ENCODE results near the gene CPT1B.

Gene CPT1B

GRCh38 chr22:50530877-50531545 is 47.2 kb downstream of the CPT1B start:
- H3K36me3 ChIP-seq (ENCODE audit: insufficient read depth, insufficient read length, low read length), result no peaks in the 10 kb centered on the region
- H3K4me1 ChIP-seq (ENCODE audit: insufficient read depth, insufficient read length), result peaks cover 4% of the 10 kb centered on the region
- DNase-seq (ENCODE audit: low read depth, low spot score), result no peak
- H3K4me3 ChIP-seq (ENCODE audit: insufficient read length, low read depth), result peak overlapping the region; percentile 49
- peak overlapping the region; percentile 86 for H3K9ac ChIP-seq (ENCODE audit: insufficient read length, low read depth)
- no peaks in the 10 kb centered on the region for H3K27me3 ChIP-seq (ENCODE audit: insufficient read depth, insufficient read length)
- TF ChIP-seq ZNF274 (IDR thresholded peaks at IDR 0.05; ENCODE audit: low read depth, low read length) (no peak), YY1 (IDR thresholded peaks at IDR 0.05; ENCODE audit: insufficient read depth, insufficient read length) (no peak), SUZ12 (IDR thresholded peaks at IDR 0.05; ENCODE audit: extremely low read depth, insufficient read depth, insufficient read length) (no peak)
- H3K9me3 ChIP-seq (ENCODE audit: insufficient read depth, low read length), result no peaks in the 10 kb centered on the region

- Histone ChIP-seq H3K4me1 (ENCODE audit: insufficient read depth, insufficient read length) (peaks cover 4% of the 10 kb centered on the region), H3K4me3 (ENCODE audit: insufficient read length, low read depth) (peak overlapping the region; percentile 49), H3K36me3 (ENCODE audit: insufficient read depth, insufficient read length, low read length) (no peaks in the 10 kb centered on the region), H3K9ac (ENCODE audit: insufficient read length, low read depth) (peak overlapping the region; percentile 86), H3K9me3 (ENCODE audit: insufficient read depth, low read length) (no peaks in the 10 kb centered on the region), H3K27me3 (ENCODE audit: insufficient read depth, insufficient read length) (no peaks in the 10 kb centered on the region)
- DNase-seq (ENCODE audit: low read depth, low spot score), result no peak
- no peak for TF ChIP-seq ZNF274 (IDR thresholded peaks at IDR 0.05; ENCODE audit: low read depth, low read length)
- no peak for TF ChIP-seq SUZ12 (IDR thresholded peaks at IDR 0.05; ENCODE audit: extremely low read depth, insufficient read depth, insufficient read length)
Measured at GRCh38 chr22:50530580-50530876, 47.7 kb downstream of the CPT1B start.

- Histone ChIP-seq H3K4me1 (ENCODE audit: insufficient read depth, insufficient read length) (peaks cover 4% of the 10 kb centered on the region), H3K27me3 (ENCODE audit: insufficient read depth, insufficient read length) (no peaks in the 10 kb centered on the region), H3K4me3 (ENCODE audit: insufficient read length, low read depth) (peak within 1 kb of the TSS; percentile 49), H3K9me3 (ENCODE audit: insufficient read depth, low read length) (no peaks in the 10 kb centered on the region), H3K9ac (ENCODE audit: insufficient read length, low read depth) (peak within 1 kb of the TSS; percentile 86), H3K36me3 (ENCODE audit: insufficient read depth, insufficient read length, low read length) (no peaks in the 10 kb centered on the region)
- no peak for TF ChIP-seq YY1 (IDR thresholded peaks at IDR 0.05; ENCODE audit: insufficient read depth, insufficient read length)
- no peak for TF ChIP-seq SUZ12 (IDR thresholded peaks at IDR 0.05; ENCODE audit: extremely low read depth, insufficient read depth, insufficient read length)
- no peak for DNase-seq (ENCODE audit: low read depth, low spot score)
Measured at GRCh38 chr22:50529897-50530579, 48.2 kb downstream of the CPT1B start, which contains the start of gene TYMP. Gene TYMP (minus strand): TSS chr22:50530012. CDS start chr22:50529709, 303 bp downstream.

- Histone ChIP-seq H3K27me3 (ENCODE audit: insufficient read depth, insufficient read length) (no peaks in the 10 kb centered on the region), H3K9ac (ENCODE audit: insufficient read length, low read depth) (no peak overlapping the region), H3K4me3 (ENCODE audit: insufficient read length, low read depth) (peak overlapping the region; percentile 4), H3K36me3 (ENCODE audit: insufficient read depth, insufficient read length, low read length) (peaks cover 2% of the 10 kb centered on the region), H3K4me1 (ENCODE audit: insufficient read depth, insufficient read length) (peaks cover 6% of the 10 kb centered on the region), H3K9me3 (ENCODE audit: insufficient read depth, low read length) (no peaks in the 10 kb centered on the region)
- TF ChIP-seq YY1 (IDR thresholded peaks at IDR 0.05; ENCODE audit: insufficient read depth, insufficient read length), result no peak
- DNase-seq (ENCODE audit: low read depth, low spot score), result no peak
Measured at GRCh38 chr22:50529416-50529896, 48.8 kb downstream of the CPT1B start.

GRCh38 chr22:50528682-50529415 is 49.4 kb downstream of the CPT1B start:
- no peak overlapping the region for H3K4me3 ChIP-seq (ENCODE audit: insufficient read length, low read depth)
- no peak overlapping the region for H3K9ac ChIP-seq (ENCODE audit: insufficient read length, low read depth)
- peaks cover 8% of the 10 kb centered on the region for H3K36me3 ChIP-seq (ENCODE audit: insufficient read depth, insufficient read length, low read length)
- peaks cover 9% of the 10 kb centered on the region for H3K4me1 ChIP-seq (ENCODE audit: insufficient read depth, insufficient read length)
- TF ChIP-seq YY1 (IDR thresholded peaks at IDR 0.05; ENCODE audit: insufficient read depth, insufficient read length), result no peak
- TF ChIP-seq ZNF274 (IDR thresholded peaks at IDR 0.05; ENCODE audit: low read depth, low read length), result no peak
- TF ChIP-seq SUZ12 (IDR thresholded peaks at IDR 0.05; ENCODE audit: extremely low read depth, insufficient read depth, insufficient read length), result no peak
- no peaks in the 10 kb centered on the region for H3K27me3 ChIP-seq (ENCODE audit: insufficient read depth, insufficient read length)
- DNase-seq (ENCODE audit: low read depth, low spot score), result no peak
- no peaks in the 10 kb centered on the region for H3K9me3 ChIP-seq (ENCODE audit: insufficient read depth, low read length)

GRCh38 chr22:50527921-50528681 is 50.1 kb downstream of the CPT1B start:
- H3K4me1 ChIP-seq (ENCODE audit: insufficient read depth, insufficient read length), result peaks cover 9% of the 10 kb centered on the region
- no peak overlapping the region for H3K9ac ChIP-seq (ENCODE audit: insufficient read length, low read depth)
- H3K9me3 ChIP-seq (ENCODE audit: insufficient read depth, low read length), result no peaks in the 10 kb centered on the region
- no peak overlapping the region for H3K4me3 ChIP-seq (ENCODE audit: insufficient read length, low read depth)
- peaks cover 16% of the 10 kb centered on the region for H3K36me3 ChIP-seq (ENCODE audit: insufficient read depth, insufficient read length, low read length)
- TF ChIP-seq ZNF274 (IDR thresholded peaks at IDR 0.05; ENCODE audit: low read depth, low read length), result no peak
- no peak for TF ChIP-seq YY1 (IDR thresholded peaks at IDR 0.05; ENCODE audit: insufficient read depth, insufficient read length)
- no peak for DNase-seq (ENCODE audit: low read depth, low spot score)
- H3K27me3 ChIP-seq (ENCODE audit: insufficient read depth, insufficient read length), result no peaks in the 10 kb centered on the region

Measured in NT2/D1 (cell line).